B cell (primary cell): Measurements from ENCODE around the gene TENM4.

Experiments
- EZH2 ChIP-seq: IDR thresholded peaks from 2 replicates; pipeline ENCODE4 v1.6.1; 2012; ENCODE audit warnings: borderline replicate concordance, low read depth, mild to moderate bottlenecking, moderate library complexity, low read length; ENCODE audit not compliant: insufficient read depth, poor library complexity, severe bottlenecking
- TF ChIP-seq, protein P1 (sequence below): fragments of 200-600 bp; IDR thresholded peaks from one replicate; pipeline ENCODE4 v1.8.0; 2022; ENCODE audit warnings: antibody characterized with exemption, mild to moderate bottlenecking

- TF ChIP-seq, protein P1, sequence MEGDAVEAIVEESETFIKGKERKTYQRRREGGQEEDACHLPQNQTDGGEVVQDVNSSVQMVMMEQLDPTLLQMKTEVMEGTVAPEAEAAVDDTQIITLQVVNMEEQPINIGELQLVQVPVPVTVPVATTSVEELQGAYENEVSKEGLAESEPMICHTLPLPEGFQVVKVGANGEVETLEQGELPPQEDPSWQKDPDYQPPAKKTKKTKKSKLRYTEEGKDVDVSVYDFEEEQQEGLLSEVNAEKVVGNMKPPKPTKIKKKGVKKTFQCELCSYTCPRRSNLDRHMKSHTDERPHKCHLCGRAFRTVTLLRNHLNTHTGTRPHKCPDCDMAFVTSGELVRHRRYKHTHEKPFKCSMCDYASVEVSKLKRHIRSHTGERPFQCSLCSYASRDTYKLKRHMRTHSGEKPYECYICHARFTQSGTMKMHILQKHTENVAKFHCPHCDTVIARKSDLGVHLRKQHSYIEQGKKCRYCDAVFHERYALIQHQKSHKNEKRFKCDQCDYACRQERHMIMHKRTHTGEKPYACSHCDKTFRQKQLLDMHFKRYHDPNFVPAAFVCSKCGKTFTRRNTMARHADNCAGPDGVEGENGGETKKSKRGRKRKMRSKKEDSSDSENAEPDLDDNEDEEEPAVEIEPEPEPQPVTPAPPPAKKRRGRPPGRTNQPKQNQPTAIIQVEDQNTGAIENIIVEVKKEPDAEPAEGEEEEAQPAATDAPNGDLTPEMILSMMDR, result no peak
- no peak for TF ChIP-seq EZH2
These were observed 330.5 kb downstream of the TENM4 start for GRCh38 chr11:79110321-79110720.
